Fibroblast of mammary gland (primary cell): ENCODE data around the gene USP9Y.

ENCODE experiments used
- DNase-seq: peaks from one replicate; pipeline ENCODE4 v3.0.0-alpha.2; 2010; ENCODE audit warnings: low read depth
- H3K4me3 ChIP-seq: 2 replicates; pipeline ENCODE4 v1.5.1; 2011; ENCODE audit warnings: low read depth, mild to moderate bottlenecking, low read length, moderate library complexity; ENCODE audit not compliant: control insufficient read depth
- TF ChIP-seq, protein P1 (sequence below): conservative IDR thresholded peaks from 2 replicates; pipeline ENCODE4 v1.5.1; 2011; ENCODE audit warnings: low read depth, low read length, inconsistent platforms; ENCODE audit not compliant: control insufficient read depth, insufficient read depth

Gene USP9Y

DNA sequence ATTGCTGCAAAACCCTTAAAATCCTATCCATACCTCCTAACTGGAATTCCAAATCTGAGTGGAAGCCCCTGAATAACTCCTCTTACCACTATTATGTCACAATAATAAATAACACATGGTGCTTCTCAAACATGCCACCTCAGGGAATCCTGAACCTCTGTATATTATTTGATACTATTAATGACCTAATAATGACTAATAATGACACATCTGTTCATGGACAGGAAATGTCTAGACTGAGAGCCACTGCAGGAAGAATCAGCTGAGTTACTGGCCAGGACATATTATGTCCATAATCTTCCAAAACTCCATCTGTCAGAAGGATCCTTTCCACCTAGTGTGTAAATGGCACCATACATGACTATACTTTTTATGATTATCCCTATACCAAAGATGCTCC lies 195.9 kb downstream of the USP9Y start:
- no peak overlapping the region for H3K4me3 ChIP-seq
- TF ChIP-seq, protein P1, sequence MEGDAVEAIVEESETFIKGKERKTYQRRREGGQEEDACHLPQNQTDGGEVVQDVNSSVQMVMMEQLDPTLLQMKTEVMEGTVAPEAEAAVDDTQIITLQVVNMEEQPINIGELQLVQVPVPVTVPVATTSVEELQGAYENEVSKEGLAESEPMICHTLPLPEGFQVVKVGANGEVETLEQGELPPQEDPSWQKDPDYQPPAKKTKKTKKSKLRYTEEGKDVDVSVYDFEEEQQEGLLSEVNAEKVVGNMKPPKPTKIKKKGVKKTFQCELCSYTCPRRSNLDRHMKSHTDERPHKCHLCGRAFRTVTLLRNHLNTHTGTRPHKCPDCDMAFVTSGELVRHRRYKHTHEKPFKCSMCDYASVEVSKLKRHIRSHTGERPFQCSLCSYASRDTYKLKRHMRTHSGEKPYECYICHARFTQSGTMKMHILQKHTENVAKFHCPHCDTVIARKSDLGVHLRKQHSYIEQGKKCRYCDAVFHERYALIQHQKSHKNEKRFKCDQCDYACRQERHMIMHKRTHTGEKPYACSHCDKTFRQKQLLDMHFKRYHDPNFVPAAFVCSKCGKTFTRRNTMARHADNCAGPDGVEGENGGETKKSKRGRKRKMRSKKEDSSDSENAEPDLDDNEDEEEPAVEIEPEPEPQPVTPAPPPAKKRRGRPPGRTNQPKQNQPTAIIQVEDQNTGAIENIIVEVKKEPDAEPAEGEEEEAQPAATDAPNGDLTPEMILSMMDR: no peak
- DNase-seq: no peak

GRCh38 chrY:12898604-12899003 lies 197.6 kb downstream of the USP9Y start:
- TF ChIP-seq, protein P1: no peak
- H3K4me3 ChIP-seq: no peak overlapping the region
- no peak for DNase-seq

DNA sequence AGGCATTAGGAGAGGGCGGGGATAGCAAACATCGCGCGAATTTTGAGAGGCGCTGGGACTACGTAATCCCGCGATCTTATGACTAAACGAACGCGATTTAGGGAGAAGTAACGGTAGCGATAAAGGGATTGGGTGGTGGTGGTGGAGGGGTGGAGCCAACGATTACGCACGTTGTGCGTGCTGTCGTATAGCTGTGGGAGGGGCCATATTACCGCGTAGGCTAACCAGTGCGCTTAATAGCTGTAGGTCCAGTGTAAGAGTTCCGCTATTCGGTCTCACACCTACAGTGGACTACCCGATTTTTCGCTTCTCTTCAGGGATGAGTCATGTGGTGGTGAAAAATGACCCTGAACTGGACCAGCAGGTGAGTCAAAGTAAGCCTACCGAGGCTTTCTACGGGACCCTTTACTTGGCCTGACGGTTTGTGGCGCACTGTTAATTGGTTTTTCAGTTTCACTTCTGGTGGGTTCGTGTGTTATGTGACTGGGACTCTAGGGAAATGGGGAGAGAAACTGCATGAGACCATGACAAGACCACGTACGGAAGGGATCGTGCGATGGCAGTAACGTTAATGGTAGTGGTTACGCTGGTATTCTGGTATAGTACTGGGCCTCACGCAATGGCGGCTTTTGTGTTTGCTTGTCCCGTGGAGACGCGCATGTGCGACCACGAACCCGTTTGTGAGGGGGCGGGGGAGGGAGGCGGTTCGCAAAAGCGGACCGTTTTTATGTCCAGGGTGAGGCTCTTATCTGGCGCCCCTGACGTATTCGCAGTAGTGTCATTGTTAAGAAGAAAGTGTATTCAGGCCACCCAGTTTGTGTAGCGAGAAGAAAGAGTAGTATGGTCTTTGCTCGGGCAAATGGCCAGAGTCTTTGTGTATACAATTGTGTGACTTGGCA lies 203.8 kb downstream of the USP9Y start, which contains the start of gene DDX3Y:
DDX3Y (plus strand) TSS at position 251 of the 899 bp plus-strand sequence; CDS start at position 320, 69 bp downstream.
- H3K4me3 ChIP-seq: no peak within 1 kb of the TSS
- TF ChIP-seq, protein P1: no peak
- DNase-seq: no peak

DNA sequence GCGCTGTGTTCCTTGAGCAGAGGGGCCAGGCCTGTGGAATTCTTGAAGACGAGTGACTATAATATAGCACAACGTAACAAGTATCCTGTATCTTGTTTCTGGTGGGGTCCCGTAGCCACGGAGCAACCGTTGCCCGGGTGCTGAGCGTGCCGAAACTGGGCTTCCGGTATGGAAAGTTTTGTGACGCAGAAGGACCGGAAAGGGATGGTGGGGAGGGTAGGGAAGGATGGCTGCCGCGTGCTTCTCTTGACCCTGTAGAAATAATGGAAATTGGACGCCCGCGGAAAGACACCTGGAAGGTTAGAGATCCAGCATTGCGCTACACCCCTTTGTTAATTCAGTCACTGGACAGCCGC lies 204.5 kb downstream of the USP9Y start:
- TF ChIP-seq, protein P1: no peak
- H3K4me3 ChIP-seq: no peak overlapping the region
- no peak for DNase-seq

GRCh38 chrY:12905895-12906294 lies 204.9 kb downstream of the USP9Y start:
- TF ChIP-seq, protein P1: no peak
- no peak for DNase-seq
- H3K4me3 ChIP-seq: no peak overlapping the region
